Caki2 (cell line): ENCODE data around the gene TPRX1. TPM values are rescaled to one million over a fixed set of nuclear protein-coding genes. Genes with fewer than 3 reads are reported as not detected.
"Not testable (repeated sequence)": the region's sequence is repeated elsewhere in the genome, so short reads cannot be mapped to it uniquely, and the experiment has no call there.

ENCODE experiments used
- DNase-seq: peaks from one replicate; pipeline ENCODE4 v3.0.0-alpha.2; 2015; ENCODE audit warnings: low read depth
- in situ Hi-C: cut with HindIII; loops from 2 replicates; pipeline ENCODE4 v1.10.0; 2016; ENCODE audit warnings: low sequenced_read_pairs, low pct_unique_long_range_greater_than_20kb, mixed read lengths
- total RNA-seq: library from RNA; depleted of rRNA; stranded (reverse); fragments of >200 nt; shearing (Covaris generic); gene quantifications from 2 replicates; pipeline ENCODE4 v1.2.3, GENCODE V29; 2014; ENCODE audit warnings: low replicate concordance; rRNA removed

TPRX1 gene
- total RNA-seq = not detected in 2 replicates

- in situ Hi-C loops, DNase-seq: not testable (repeated sequence)
Observed at GRCh38 chr19:47804451-47804850, at the start of gene TPRX1. Gene TPRX1, minus strand, starts transcription at chr19:47804551. Its CDS starts 12 bp downstream, at chr19:47804539.

GRCh38 chr19:47853003-47853402 lies 48.7 kb upstream of the TPRX1 start:
- no peak for DNase-seq
- in situ Hi-C loops = no loop called here

GRCh38 chr19:47848823-47849473 lies 44.6 kb upstream of the TPRX1 start:
- in situ Hi-C loops = no loop called here

GRCh38 chr19:47848425-47848822 lies 44.1 kb upstream of the TPRX1 start:
- in situ Hi-C loops = no loop called here
- DNase-seq = no peak

More at GRCh38 chr19:47848823-47849473, 44.6 kb upstream of the TPRX1 start:
- no peak for DNase-seq

- in situ Hi-C loops = no loop called here
- DNase-seq = no peak
Observed at GRCh38 chr19:47842941-47843340, 38.6 kb upstream of the TPRX1 start.

GRCh38 chr19:47839913-47840312 lies 35.6 kb upstream of the TPRX1 start:
- no peak for DNase-seq
- in situ Hi-C loops = no loop called here

- in situ Hi-C loops = no loop called here
Observed at GRCh38 chr19:47839411-47839810, 35.1 kb upstream of the TPRX1 start.

GRCh38 chr19:47836038-47836437 lies 31.7 kb upstream of the TPRX1 start:
- in situ Hi-C loops = no loop called here
- no peak for DNase-seq

More at GRCh38 chr19:47839411-47839810, 35.1 kb upstream of the TPRX1 start:
- no peak for DNase-seq

- no peak for DNase-seq
- in situ Hi-C loops = no loop called here
Observed at GRCh38 chr19:47832723-47833122, 28.4 kb upstream of the TPRX1 start.

GRCh38 chr19:47826800-47827199 lies 22.4 kb upstream of the TPRX1 start:
- in situ Hi-C loops = no loop called here

GRCh38 chr19:47824396-47824795 lies 20.0 kb upstream of the TPRX1 start:
- DNase-seq = no peak
- in situ Hi-C loops = no loop called here

More at GRCh38 chr19:47826800-47827199, 22.4 kb upstream of the TPRX1 start:
- no peak for DNase-seq

- no peak for DNase-seq
- in situ Hi-C loops = no loop called here
Observed at GRCh38 chr19:47821460-47822020, 17.2 kb upstream of the TPRX1 start, which contains the start of gene CRX. Gene CRX, plus strand, starts transcription at chr19:47821937. Its CDS starts 12,507 bp downstream, at chr19:47834444.

- in situ Hi-C loops = no loop called here
- DNase-seq = no peak
Observed at GRCh38 chr19:47820410-47820809, 16.1 kb upstream of the TPRX1 start.

- in situ Hi-C loops = no loop called here
- DNase-seq = no peak
Observed at GRCh38 chr19:47819858-47820257, 15.5 kb upstream of the TPRX1 start.

- in situ Hi-C loops, DNase-seq: not testable (repeated sequence)
Observed at GRCh38 chr19:47818221-47818620, 13.9 kb upstream of the TPRX1 start.

GRCh38 chr19:47816270-47816669 lies 11.9 kb upstream of the TPRX1 start:
- in situ Hi-C loops, DNase-seq: not testable (repeated sequence)

- DNase-seq = no peak
- in situ Hi-C loops = no loop called here
Observed at GRCh38 chr19:47813995-47814328, 9.6 kb upstream of the TPRX1 start.

GRCh38 chr19:47813304-47813994 lies 9.1 kb upstream of the TPRX1 start:
- peak; percentile 35 for DNase-seq
- in situ Hi-C loops = no loop called here

- in situ Hi-C loops = no loop called here
Observed at GRCh38 chr19:47806435-47806834, 2.1 kb upstream of the TPRX1 start.

More at GRCh38 chr19:47806435-47806834, 2.1 kb upstream of the TPRX1 start:
- no peak for DNase-seq
